ENCODE results near the gene GABRQ.

Gene GABRQ

DNA sequence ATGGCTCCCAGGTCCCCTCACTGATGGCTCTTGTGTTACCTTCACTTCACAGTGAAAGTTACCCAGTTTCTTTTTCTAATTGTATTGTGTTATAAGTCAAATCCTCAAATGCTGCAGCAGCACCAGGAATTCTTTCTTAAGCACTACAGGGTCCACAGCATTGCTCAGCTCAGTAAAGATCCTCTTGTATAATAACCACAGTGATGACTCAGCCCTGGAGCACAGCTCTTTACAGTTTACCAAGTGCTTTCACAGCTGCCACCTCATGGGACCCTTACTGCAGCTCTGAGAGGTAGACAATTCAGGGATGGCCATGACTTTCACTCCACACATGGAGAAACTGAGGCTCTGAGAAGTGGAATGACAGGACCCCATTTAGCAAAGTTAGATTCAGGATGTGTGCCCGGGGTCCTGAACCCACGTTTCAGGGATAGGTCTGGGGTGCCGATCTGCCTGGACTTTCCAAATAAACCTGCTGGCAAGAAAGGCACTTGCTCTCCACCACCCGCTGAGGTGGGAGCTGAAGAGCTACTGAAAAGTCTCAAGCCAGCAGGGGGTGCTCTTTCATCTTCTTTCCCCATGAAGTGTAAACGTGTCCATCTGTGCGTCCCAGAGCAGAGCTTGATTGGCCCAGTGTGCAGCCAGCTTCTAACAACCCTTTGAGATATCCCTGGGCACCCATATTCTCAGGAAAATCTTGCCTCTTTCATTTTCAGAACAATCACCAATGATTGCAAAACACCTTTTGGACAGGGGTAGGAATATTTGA lies 35.7 kb upstream of the GABRQ start:
- TF ChIP-seq BACH2 (CRISPR knock-in tag; IDR thresholded peaks at IDR 0.05; ENCODE audit: borderline replicate concordance) (no peak), ZNF70 (CRISPR knock-in tag; IDR thresholded peaks at IDR 0.05) (no peak), CSDC2 (CRISPR knock-in tag; IDR thresholded peaks at IDR 0.05) (no peak), ESRRG (CRISPR knock-in tag; IDR thresholded peaks at IDR 0.05) (no peak), ZC3H10 (CRISPR knock-in tag; IDR thresholded peaks at IDR 0.05) (no peak)

DNA sequence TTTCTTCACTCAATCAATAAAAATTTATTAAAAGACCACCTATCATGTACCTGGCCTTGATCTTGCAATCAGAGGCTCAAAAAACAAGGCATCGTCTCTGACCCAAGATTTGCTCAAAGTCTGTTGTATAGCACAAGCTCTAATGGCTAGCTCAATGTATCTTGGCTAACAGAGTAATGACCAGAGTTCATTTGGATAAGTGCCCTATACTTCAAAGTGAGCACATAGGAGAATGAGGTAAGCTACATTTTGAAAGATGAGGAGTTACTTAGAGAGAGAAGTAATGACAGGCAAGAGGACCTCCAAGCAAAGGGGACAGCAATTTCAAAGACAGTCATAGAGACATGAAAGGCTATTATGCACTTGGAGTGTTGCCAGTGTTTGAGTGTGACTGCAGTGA lies 22.9 kb upstream of the GABRQ start:
- no peak for TF ChIP-seq ZFP3 (CRISPR knock-in tag; IDR thresholded peaks at IDR 0.05)
- TF ChIP-seq RARB (CRISPR knock-in tag; IDR thresholded peaks at IDR 0.05), result no peak
- no peak for TF ChIP-seq PPARA (CRISPR knock-in tag; IDR thresholded peaks at IDR 0.05; ENCODE audit: borderline replicate concordance)
- TF ChIP-seq TOX (CRISPR knock-in tag; IDR thresholded peaks at IDR 0.05; ENCODE audit: borderline replicate concordance), result no peak
- TF ChIP-seq, protein P1, sequence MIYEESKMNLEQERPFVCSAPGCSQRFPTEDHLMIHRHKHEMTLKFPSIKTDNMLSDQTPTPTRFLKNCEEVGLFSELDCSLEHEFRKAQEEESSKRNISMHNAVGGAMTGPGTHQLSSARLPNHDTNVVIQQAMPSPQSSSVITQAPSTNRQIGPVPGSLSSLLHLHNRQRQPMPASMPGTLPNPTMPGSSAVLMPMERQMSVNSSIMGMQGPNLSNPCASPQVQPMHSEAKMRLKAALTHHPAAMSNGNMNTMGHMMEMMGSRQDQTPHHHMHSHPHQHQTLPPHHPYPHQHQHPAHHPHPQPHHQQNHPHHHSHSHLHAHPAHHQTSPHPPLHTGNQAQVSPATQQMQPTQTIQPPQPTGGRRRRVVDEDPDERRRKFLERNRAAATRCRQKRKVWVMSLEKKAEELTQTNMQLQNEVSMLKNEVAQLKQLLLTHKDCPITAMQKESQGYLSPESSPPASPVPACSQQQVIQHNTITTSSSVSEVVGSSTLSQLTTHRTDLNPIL (CRISPR knock-in tag; IDR thresholded peaks at IDR 0.05; ENCODE audit: low read depth), result no peak
- no peak for TF ChIP-seq ZNF70 (CRISPR knock-in tag; IDR thresholded peaks at IDR 0.05)
- no peak for TF ChIP-seq ZC3H10 (CRISPR knock-in tag; IDR thresholded peaks at IDR 0.05)
- no peak for ATAC-seq

More for the DNA sequence above, 35.7 kb upstream of the GABRQ start:
- peak; percentile 63 for ATAC-seq

GRCh38 chrX:152619897-152620296 lies 17.8 kb upstream of the GABRQ start:
- TF ChIP-seq ZNF8 (CRISPR knock-in tag; IDR thresholded peaks at IDR 0.05), result no peak
- no peak for TF ChIP-seq ZFP3 (CRISPR knock-in tag; IDR thresholded peaks at IDR 0.05)
- TF ChIP-seq ZFP30 (CRISPR knock-in tag; IDR thresholded peaks at IDR 0.05), result no peak
- TF ChIP-seq ZNF565 (CRISPR knock-in tag; conservative IDR thresholded peaks at IDR 0.05; ENCODE audit: low read depth), result no peak
- TF ChIP-seq SNAI2 (CRISPR knock-in tag; IDR thresholded peaks at IDR 0.05), result no peak
- no peak for TF ChIP-seq CSDC2 (CRISPR knock-in tag; IDR thresholded peaks at IDR 0.05)
- TF ChIP-seq, protein P2, sequence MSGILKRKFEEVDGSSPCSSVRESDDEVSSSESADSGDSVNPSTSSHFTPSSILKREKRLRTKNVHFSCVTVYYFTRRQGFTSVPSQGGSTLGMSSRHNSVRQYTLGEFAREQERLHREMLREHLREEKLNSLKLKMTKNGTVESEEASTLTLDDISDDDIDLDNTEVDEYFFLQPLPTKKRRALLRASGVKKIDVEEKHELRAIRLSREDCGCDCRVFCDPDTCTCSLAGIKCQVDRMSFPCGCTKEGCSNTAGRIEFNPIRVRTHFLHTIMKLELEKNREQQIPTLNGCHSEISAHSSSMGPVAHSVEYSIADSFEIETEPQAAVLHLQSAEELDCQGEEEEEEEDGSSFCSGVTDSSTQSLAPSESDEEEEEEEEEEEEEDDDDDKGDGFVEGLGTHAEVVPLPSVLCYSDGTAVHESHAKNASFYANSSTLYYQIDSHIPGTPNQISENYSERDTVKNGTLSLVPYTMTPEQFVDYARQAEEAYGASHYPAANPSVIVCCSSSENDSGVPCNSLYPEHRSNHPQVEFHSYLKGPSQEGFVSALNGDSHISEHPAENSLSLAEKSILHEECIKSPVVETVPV (CRISPR knock-in tag; IDR thresholded peaks at IDR 0.05), result no peak
- TF ChIP-seq RARB (CRISPR knock-in tag; IDR thresholded peaks at IDR 0.05), result no peak
- no peak for TF ChIP-seq ESRRG (CRISPR knock-in tag; IDR thresholded peaks at IDR 0.05)
- TF ChIP-seq ARNTL (CRISPR knock-in tag; IDR thresholded peaks at IDR 0.05; ENCODE audit: borderline replicate concordance, low read depth), result no peak
- TF ChIP-seq TOX (CRISPR knock-in tag; IDR thresholded peaks at IDR 0.05; ENCODE audit: borderline replicate concordance), result no peak
- no peak for TF ChIP-seq GLIS3 (CRISPR knock-in tag; IDR thresholded peaks at IDR 0.05)
- TF ChIP-seq PPARA (CRISPR knock-in tag; IDR thresholded peaks at IDR 0.05; ENCODE audit: borderline replicate concordance), result no peak

GRCh38 chrX:152632445-152633097 lies 5.1 kb upstream of the GABRQ start:
- ATAC-seq, result peak; percentile 75
- TF ChIP-seq ZC3H10 (CRISPR knock-in tag; IDR thresholded peaks at IDR 0.05) (no peak), BACH2 (CRISPR knock-in tag; IDR thresholded peaks at IDR 0.05; ENCODE audit: borderline replicate concordance) (no peak), ZNF565 (CRISPR knock-in tag; conservative IDR thresholded peaks at IDR 0.05; ENCODE audit: low read depth) (no peak), ESRRG (CRISPR knock-in tag; IDR thresholded peaks at IDR 0.05) (no peak), ISL1 (CRISPR knock-in tag; IDR thresholded peaks at IDR 0.05) (no peak), PPARA (CRISPR knock-in tag; IDR thresholded peaks at IDR 0.05; ENCODE audit: borderline replicate concordance) (no peak), ZFP30 (CRISPR knock-in tag; IDR thresholded peaks at IDR 0.05) (no peak), SNAI2 (CRISPR knock-in tag; IDR thresholded peaks at IDR 0.05) (no peak), RARB (CRISPR knock-in tag; IDR thresholded peaks at IDR 0.05) (no peak), CSDC2 (CRISPR knock-in tag; IDR thresholded peaks at IDR 0.05) (no peak), ARNTL (CRISPR knock-in tag; IDR thresholded peaks at IDR 0.05; ENCODE audit: borderline replicate concordance, low read depth) (no peak), GLIS3 (CRISPR knock-in tag; IDR thresholded peaks at IDR 0.05) (no peak), ZNF8 (CRISPR knock-in tag; IDR thresholded peaks at IDR 0.05) (no peak), TCF4 (CRISPR knock-in tag; IDR thresholded peaks at IDR 0.05; ENCODE audit: borderline replicate concordance) (no peak), POU6F1 (CRISPR knock-in tag; IDR thresholded peaks at IDR 0.05; ENCODE audit: borderline replicate concordance, low read depth) (no peak), ZNF70 (CRISPR knock-in tag; IDR thresholded peaks at IDR 0.05) (no peak)
- TF ChIP-seq, protein P3, sequence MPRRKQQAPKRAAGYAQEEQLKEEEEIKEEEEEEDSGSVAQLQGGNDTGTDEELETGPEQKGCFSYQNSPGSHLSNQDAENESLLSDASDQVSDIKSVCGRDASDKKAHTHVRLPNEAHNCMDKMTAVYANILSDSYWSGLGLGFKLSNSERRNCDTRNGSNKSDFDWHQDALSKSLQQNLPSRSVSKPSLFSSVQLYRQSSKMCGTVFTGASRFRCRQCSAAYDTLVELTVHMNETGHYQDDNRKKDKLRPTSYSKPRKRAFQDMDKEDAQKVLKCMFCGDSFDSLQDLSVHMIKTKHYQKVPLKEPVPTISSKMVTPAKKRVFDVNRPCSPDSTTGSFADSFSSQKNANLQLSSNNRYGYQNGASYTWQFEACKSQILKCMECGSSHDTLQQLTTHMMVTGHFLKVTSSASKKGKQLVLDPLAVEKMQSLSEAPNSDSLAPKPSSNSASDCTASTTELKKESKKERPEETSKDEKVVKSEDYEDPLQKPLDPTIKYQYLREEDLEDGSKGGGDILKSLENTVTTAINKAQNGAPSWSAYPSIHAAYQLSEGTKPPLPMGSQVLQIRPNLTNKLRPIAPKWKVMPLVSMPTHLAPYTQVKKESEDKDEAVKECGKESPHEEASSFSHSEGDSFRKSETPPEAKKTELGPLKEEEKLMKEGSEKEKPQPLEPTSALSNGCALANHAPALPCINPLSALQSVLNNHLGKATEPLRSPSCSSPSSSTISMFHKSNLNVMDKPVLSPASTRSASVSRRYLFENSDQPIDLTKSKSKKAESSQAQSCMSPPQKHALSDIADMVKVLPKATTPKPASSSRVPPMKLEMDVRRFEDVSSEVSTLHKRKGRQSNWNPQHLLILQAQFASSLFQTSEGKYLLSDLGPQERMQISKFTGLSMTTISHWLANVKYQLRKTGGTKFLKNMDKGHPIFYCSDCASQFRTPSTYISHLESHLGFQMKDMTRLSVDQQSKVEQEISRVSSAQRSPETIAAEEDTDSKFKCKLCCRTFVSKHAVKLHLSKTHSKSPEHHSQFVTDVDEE (CRISPR knock-in tag; IDR thresholded peaks at IDR 0.05), result no peak
- TF ChIP-seq, protein P4, sequence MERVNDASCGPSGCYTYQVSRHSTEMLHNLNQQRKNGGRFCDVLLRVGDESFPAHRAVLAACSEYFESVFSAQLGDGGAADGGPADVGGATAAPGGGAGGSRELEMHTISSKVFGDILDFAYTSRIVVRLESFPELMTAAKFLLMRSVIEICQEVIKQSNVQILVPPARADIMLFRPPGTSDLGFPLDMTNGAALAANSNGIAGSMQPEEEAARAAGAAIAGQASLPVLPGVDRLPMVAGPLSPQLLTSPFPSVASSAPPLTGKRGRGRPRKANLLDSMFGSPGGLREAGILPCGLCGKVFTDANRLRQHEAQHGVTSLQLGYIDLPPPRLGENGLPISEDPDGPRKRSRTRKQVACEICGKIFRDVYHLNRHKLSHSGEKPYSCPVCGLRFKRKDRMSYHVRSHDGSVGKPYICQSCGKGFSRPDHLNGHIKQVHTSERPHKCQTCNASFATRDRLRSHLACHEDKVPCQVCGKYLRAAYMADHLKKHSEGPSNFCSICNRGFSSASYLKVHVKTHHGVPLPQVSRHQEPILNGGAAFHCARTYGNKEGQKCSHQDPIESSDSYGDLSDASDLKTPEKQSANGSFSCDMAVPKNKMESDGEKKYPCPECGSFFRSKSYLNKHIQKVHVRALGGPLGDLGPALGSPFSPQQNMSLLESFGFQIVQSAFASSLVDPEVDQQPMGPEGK (CRISPR knock-in tag; IDR thresholded peaks at IDR 0.05; ENCODE audit: borderline replicate concordance), result no peak
- TF ChIP-seq, protein P1 (CRISPR knock-in tag; IDR thresholded peaks at IDR 0.05; ENCODE audit: low read depth), result no peak

More at GRCh38 chrX:152619897-152620296, 17.8 kb upstream of the GABRQ start:
- ATAC-seq, result peak; percentile 74
